H1 (cell line): ENCODE data around the gene PLCL2. TPM values are rescaled to one million over a fixed set of nuclear protein-coding genes. Genes with fewer than 3 reads are reported as not detected.

Source experiments
- CTCF ChIA-PET: fragments of 300-600 bp; sonication (Branson Sonifier 250); formaldehyde crosslinking; loops from one replicate; lab custom pipeline; 2021; ENCODE audit not compliant: partially characterized antibody; lab: Charles Lee
- POLR2A ChIA-PET: fragments of 300-600 bp; sonication (Branson Sonifier 250); formaldehyde crosslinking; loops from one replicate; lab custom pipeline; 2021; ENCODE audit warnings: inconsistent platforms; ENCODE audit not compliant: partially characterized antibody; lab: Charles Lee
- DNase-seq, 2 experiments: peaks; one replicate each; pipeline versions ENCODE4 v3.0.0 to v3.0.0-alpha.2; 2010 to 2022; ENCODE audit warnings: low spot score in 2 of 2, low read depth in 1 of 2, mixed read lengths in 1 of 2
- FAIRE-seq: peaks from 2 replicates; lab custom pipeline; 2011; peaks lifted over from hg19 to GRCh38; lab: Jason Lieb, UNC
- H2AFZ ChIP-seq: 2 replicates; pipeline ENCODE4 v1.8.1; 2012; ENCODE audit warnings: low read length, inconsistent platforms
- H2AK5ac ChIP-seq: 2 replicates; pipeline ENCODE4 v1.6.1; 2013; ENCODE audit warnings: low read depth, low read length
- H2BK120ac ChIP-seq: replicated peaks from 2 replicates; pipeline ENCODE3; 2013; ENCODE audit warnings: low read depth, low read length, inconsistent platforms
- H2BK12ac ChIP-seq: 2 replicates; pipeline ENCODE4 v1.6.1; 2013; ENCODE audit warnings: low read depth, low read length
- H2BK15ac ChIP-seq: 2 replicates; pipeline ENCODE4 v1.6.1; 2013; ENCODE audit warnings: low read length
- H2BK20ac ChIP-seq: 2 replicates; pipeline ENCODE4 v1.6.1; 2013; ENCODE audit warnings: low read length
- H2BK5ac ChIP-seq: 2 replicates; pipeline ENCODE4 v1.6.1; 2013; ENCODE audit warnings: low read depth, low read length
- H3K14ac ChIP-seq: 2 replicates; pipeline ENCODE4 v1.6.1; 2013; ENCODE audit warnings: inconsistent platforms; ENCODE audit not compliant: insufficient read length
- H3K18ac ChIP-seq: 2 replicates; pipeline ENCODE4 v1.6.1; 2013; ENCODE audit warnings: low read length; ENCODE audit errors: extremely low read depth
- H3K23ac ChIP-seq: 2 replicates; pipeline ENCODE4 v1.6.1; 2013; ENCODE audit warnings: inconsistent platforms; ENCODE audit not compliant: insufficient read length
- H3K23me2 ChIP-seq: 2 replicates; pipeline ENCODE4 v1.6.1; 2013; ENCODE audit warnings: low read depth, low read length
- H3K27ac ChIP-seq: 2 replicates; pipeline ENCODE4 v1.6.1; 2011; ENCODE audit warnings: low read depth, low read length, inconsistent platforms
- H3K27me3 ChIP-seq, 4 experiments: replicated peaks in 1 of 4; 1 replicate in 1 of 4; 2 replicates in 3 of 4; pipeline versions ENCODE4 v1.6.1 to v1.8.1; 2011 to 2013; ENCODE audit warnings: low read length in 3 of 4, mild to moderate bottlenecking in 3 of 4, inconsistent platforms in 2 of 4, mixed read lengths in 2 of 4, moderate library complexity in 1 of 4; ENCODE audit not compliant: control insufficient read depth in 3 of 4, insufficient read depth in 3 of 4; ENCODE audit errors: extremely low read depth in 1 of 4
- H3K36me3 ChIP-seq, 4 experiments: 2 replicates each; pipeline versions ENCODE4 v1.6.1 to v1.8.1; 2011 to 2013; ENCODE audit warnings: mild to moderate bottlenecking in 4 of 4, low read length in 3 of 4, moderate library complexity in 2 of 4, control low read depth in 1 of 4, inconsistent platforms in 1 of 4; ENCODE audit not compliant: insufficient read depth in 4 of 4, control insufficient read depth in 2 of 4
- H3K4ac ChIP-seq: replicated peaks from 2 replicates; pipeline ENCODE3; 2013; ENCODE audit warnings: low read length, low read depth, mixed read lengths, inconsistent platforms; ENCODE audit not compliant: insufficient read length
- H3K4me1 ChIP-seq, 4 experiments: replicated peaks in 1 of 4; 1 replicate in 1 of 4; 2 replicates in 3 of 4; pipeline versions ENCODE4 v1.6.1 to v1.8.1; 2011 to 2013; ENCODE audit warnings: low read length in 3 of 4, inconsistent platforms in 2 of 4, mixed read lengths in 1 of 4; ENCODE audit not compliant: insufficient read depth in 4 of 4, control insufficient read depth in 3 of 4
- H3K4me2 ChIP-seq, 2 experiments: 2 replicates each; pipeline versions ENCODE4 v1.6.1 to v1.8.1; 2011 to 2013; ENCODE audit warnings: low read depth in 2 of 2, low read length in 2 of 2, control low read depth in 1 of 2, inconsistent platforms in 1 of 2, mild to moderate bottlenecking in 1 of 2; ENCODE audit not compliant: insufficient read depth in 1 of 2
- H3K4me3 ChIP-seq, 4 experiments: fragments of 200-600, 300-600 bp in 1 of 4; sonication (generic), shearing (Covaris generic), sonication (Bioruptor Twin) in 1 of 4; 2 replicates each; pipeline versions ENCODE4 v1.5.1 to v1.8.1; 2011 to 2016; ENCODE audit warnings: low read length in 4 of 4, low read depth in 3 of 4, control low read depth in 2 of 4, inconsistent platforms in 2 of 4, mild to moderate bottlenecking in 2 of 4, mixed read lengths in 1 of 4, moderate library complexity in 1 of 4; ENCODE audit not compliant: insufficient read depth in 2 of 4; ENCODE audit errors: extremely low read depth in 1 of 4
- H3K56ac ChIP-seq: replicated peaks from 2 replicates; pipeline ENCODE3; 2013; ENCODE audit warnings: low read depth, mild to moderate bottlenecking, mixed read lengths, low read length, inconsistent platforms; ENCODE audit not compliant: insufficient read length
- H3K79me1 ChIP-seq: 2 replicates; pipeline ENCODE4 v1.6.1; 2013; ENCODE audit warnings: low read depth, low read length, control low read depth
- H3K79me2 ChIP-seq, 2 experiments: 2 replicates each; pipeline versions ENCODE4 v1.6.1 to v1.8.1; 2012 to 2013; ENCODE audit warnings: low read length in 2 of 2, mild to moderate bottlenecking in 2 of 2, inconsistent platforms in 1 of 2; ENCODE audit not compliant: insufficient read depth in 2 of 2, control insufficient read depth in 1 of 2
- H3K9ac ChIP-seq, 4 experiments: replicated peaks in 1 of 4; 1 replicate in 1 of 4; 2 replicates in 3 of 4; pipeline versions ENCODE4 v1.6.1 to v1.8.1; 2011 to 2013; ENCODE audit warnings: low read depth in 3 of 4, low read length in 3 of 4, control low read depth in 2 of 4, mild to moderate bottlenecking in 2 of 4, moderate library complexity in 2 of 4, inconsistent platforms in 1 of 4; ENCODE audit errors: extremely low read depth in 1 of 4
- H3K9me3 ChIP-seq, 2 experiments: 2 replicates each; pipeline versions ENCODE4 v1.6.1 to v1.8.1; 2012 to 2013; ENCODE audit warnings: mild to moderate bottlenecking in 2 of 2, moderate library complexity in 2 of 2, control low read depth in 1 of 2, inconsistent platforms in 1 of 2, low read depth in 1 of 2, low read length in 1 of 2, mixed read lengths in 1 of 2; ENCODE audit not compliant: insufficient read depth in 2 of 2
- H4K20me1 ChIP-seq, 2 experiments: replicated peaks in 1 of 2; 2 replicates each; pipeline versions ENCODE3 to v1.8.1; 2011 to 2013; ENCODE audit warnings: inconsistent platforms in 2 of 2, low read length in 2 of 2, mild to moderate bottlenecking in 1 of 2; ENCODE audit not compliant: insufficient read depth in 2 of 2, control insufficient read depth in 1 of 2
- H4K5ac ChIP-seq: 2 replicates; pipeline ENCODE4 v1.6.1; 2013; ENCODE audit warnings: low read length, low read depth, mixed read lengths, inconsistent platforms; ENCODE audit not compliant: insufficient read length
- H4K8ac ChIP-seq: 2 replicates; pipeline ENCODE4 v1.8.0; 2013; ENCODE audit warnings: mild to moderate bottlenecking, moderate library complexity, low read length, inconsistent platforms; ENCODE audit not compliant: insufficient read depth; ENCODE audit errors: extremely low read depth
- H4K91ac ChIP-seq: replicated peaks from 2 replicates; pipeline ENCODE3; 2013; ENCODE audit warnings: low read length, mixed read lengths, inconsistent platforms; ENCODE audit not compliant: insufficient read length
- BACH1 ChIP-seq: IDR thresholded peaks from 2 replicates; pipeline ENCODE4 v1.6.1; 2012; ENCODE audit warnings: low read length, improper control_type of control experiment
- CBX8 ChIP-seq: fragments of 300-800, 300-1000 bp; sonication (generic); IDR thresholded peaks from 2 replicates; pipeline ENCODE4 v1.7.1; 2016; ENCODE audit warnings: low read depth, low read length, borderline replicate concordance
- CTBP2 ChIP-seq: IDR thresholded peaks from 2 replicates; pipeline ENCODE4 v1.7.0; 2011; ENCODE audit warnings: borderline replicate concordance, mild to moderate bottlenecking, moderate library complexity, mixed read lengths, low read length; ENCODE audit not compliant: insufficient read depth, insufficient read length
- GABPA ChIP-seq: IDR thresholded peaks from 2 replicates; pipeline ENCODE4 v1.6.1; 2011; ENCODE audit warnings: mild to moderate bottlenecking, low read length, moderate library complexity, borderline replicate concordance; ENCODE audit not compliant: insufficient read depth
- HDAC2 ChIP-seq, 2 experiments: fragments of 300-600 bp in 1 of 2; sonication (generic) in 1 of 2; IDR thresholded peaks; 2 replicates each; pipeline ENCODE4 v1.6.1; 2011 to 2012; ENCODE audit warnings: low read depth in 2 of 2, low read length in 2 of 2, mild to moderate bottlenecking in 2 of 2, moderate library complexity in 2 of 2, borderline replicate concordance in 1 of 2, inconsistent platforms in 1 of 2
- HDAC6 ChIP-seq: IDR thresholded peaks from one replicate; pipeline ENCODE4 v1.7.1; 2012; ENCODE audit warnings: low read depth, mild to moderate bottlenecking, inconsistent platforms, low read length, moderate library complexity
- POLR2AphosphoS5 ChIP-seq: IDR thresholded peaks from 2 replicates; pipeline ENCODE4 v1.6.1; 2011; ENCODE audit warnings: low read depth, low read length
- RFX5 ChIP-seq: IDR thresholded peaks from 2 replicates; pipeline ENCODE4 v1.6.1; 2011; ENCODE audit warnings: low read depth, low read length, improper control_type of control experiment, borderline replicate concordance
- TAF7 ChIP-seq: optimal IDR thresholded peaks from 2 replicates; pipeline ENCODE3; 2011; ENCODE audit warnings: low read depth, mild to moderate bottlenecking, inconsistent platforms, low read length, moderate library complexity, borderline replicate concordance
- WGBS, 2 experiments: shearing (Covaris generic) in 1 of 2; methylation state at CpG; one replicate each; pipeline versions ENCODE4 v1.1.6 to v1.1.7; 2013 to 2015; ENCODE audit warnings: low lambda C conversion rate in 2 of 2, mixed read lengths in 2 of 2, inconsistent platforms in 1 of 2, low coverage in 1 of 2, missing lambda C conversion rate in 1 of 2; ENCODE audit not compliant: insufficient replicate concordance in 2 of 2, insufficient coverage in 1 of 2, insufficient read length in 1 of 2; ENCODE audit errors: extremely low coverage in 1 of 2, missing lambda C conversion rate in 1 of 2; 5-methylcytosine and 5-hydroxymethylcytosine counted together
- polyA plus RNA-seq, 7 experiments: library from polyadenylated mRNA; depleted of rRNA in 3 of 7; stranded (reverse) in 5 of 7; unstranded in 2 of 7; fragments of >200 nt in 5 of 7; fragments of 200-250 nt in 2 of 7; gene quantifications; 1 replicate in 5 of 7; 2 replicates in 1 of 7; 4 replicates in 1 of 7; pipeline versions ENCODE4 v1.2.1 to v1.2.3, GENCODE V29; 2011 to 2013; ENCODE audit warnings: missing spikeins in 2 of 7, mixed read lengths in 2 of 7
- total RNA-seq: library from RNA; stranded (reverse); fragmentation: NEBNext Ultra II Directional; extraction: Animal tissue kit (Norgen Biotek cat#: 25700); gene quantifications from 2 replicates; pipeline ENCODE4 v1.2.1, GENCODE V29; 2021
- TF ChIP-seq, protein P1 (sequence below): IDR thresholded peaks from 2 replicates; pipeline ENCODE4 v1.6.1; 2012; ENCODE audit warnings: inconsistent platforms

PLCL2 gene
- total and polyA plus RNA-seq, 2 of the 8 experiments (the other 6 are each of a cell fraction or from before 2014, with no cell fraction given): 3.5 to 6.8 TPM

DNA sequence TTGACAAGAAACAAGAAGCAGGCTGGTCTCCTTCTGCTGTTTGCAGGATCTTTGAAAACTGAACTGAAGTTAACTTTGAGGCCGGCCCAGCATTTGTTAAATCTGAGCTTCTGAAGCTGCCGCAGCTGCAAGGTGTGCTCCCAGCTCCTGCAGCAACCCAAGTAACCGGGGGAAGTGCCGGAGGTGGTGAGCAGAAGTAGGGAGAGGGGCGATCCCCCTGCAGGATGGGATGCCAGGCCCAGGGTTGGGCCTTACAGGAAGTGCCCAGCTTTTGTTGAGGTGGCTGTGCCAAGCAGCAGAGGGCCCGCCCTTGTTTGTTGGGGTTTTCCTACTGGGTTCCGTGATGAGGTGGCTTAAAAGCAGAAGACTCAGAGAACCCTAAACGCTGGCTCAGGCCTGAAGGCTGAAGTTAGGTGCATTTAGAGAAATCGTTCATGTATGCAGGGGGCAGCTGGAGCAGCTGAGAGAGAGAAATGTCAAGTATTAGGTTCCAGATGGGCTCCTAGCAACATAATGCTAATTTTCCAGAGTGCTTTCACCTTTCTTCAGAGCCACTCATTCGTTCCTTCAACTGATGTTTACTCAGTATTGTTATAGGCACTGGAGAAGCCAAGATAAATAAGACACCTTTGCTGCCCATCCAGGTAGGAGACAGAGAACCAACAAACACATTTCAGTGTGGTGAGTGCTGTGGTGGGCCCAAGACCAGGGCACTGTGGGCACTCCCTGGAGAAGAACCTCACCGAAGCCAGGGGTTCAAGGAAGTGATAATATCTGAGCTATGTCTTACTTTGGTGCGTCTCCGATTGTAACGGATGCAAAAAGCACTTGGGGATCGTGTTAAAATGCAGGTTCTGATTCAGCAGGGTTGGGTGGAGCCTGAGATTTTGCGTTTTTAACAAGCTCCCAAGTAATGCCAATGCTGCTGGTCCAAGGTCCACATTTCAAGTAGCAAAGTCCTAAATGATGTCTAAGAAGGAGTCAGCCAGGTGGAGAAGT is 42.2 kb upstream of the PLCL2 start:
- Histone ChIP-seq H3K27me3 (no peaks in the 10 kb centered on the region), H3K79me2 (no peaks in the 10 kb centered on the region), H3K4me3 (no peak overlapping the region), H3K18ac (no peak overlapping the region), H4K8ac (no peak overlapping the region), H4K20me1 (no peaks in the 10 kb centered on the region), H3K14ac (no peak overlapping the region), H2BK12ac (no peak overlapping the region), H3K79me1 (no peaks in the 10 kb centered on the region), H3K4me2 (no peak overlapping the region), H2AFZ (peak overlapping the region; percentile 42), H3K4me1 (peaks cover 0 to 11% (median 5%) of the 10 kb centered on the region in 4 experiments; a peak in 3 of 7 replicates), H3K4ac (no peak overlapping the region), H3K9ac (peak overlapping the region in 1 of 4 experiments; percentile 7; a peak in 1 of 7 replicates), H3K36me3 (no peaks in the 10 kb centered on the region), H3K9me3 (no peaks in the 10 kb centered on the region), H2BK15ac (no peak overlapping the region), H4K91ac (no peak overlapping the region), H2BK120ac (no peak overlapping the region), H4K5ac (no peak overlapping the region), H2BK20ac (peak overlapping the region; percentile 43; the same call in 1 of the 2 replicates), H3K27ac (no peak overlapping the region), H2AK5ac (0 out of 2 replicates have a peak overlapping the region, but pooled peaks have one; percentile 10), H3K23me2 (no peaks in the 10 kb centered on the region), H3K56ac (no peak overlapping the region), H3K23ac (no peak overlapping the region), H2BK5ac (no peak overlapping the region)
- 83% methylated on average over 16 of the region's 16 CpGs; no CpG with 5 or more reads in 1 of the 2 experiments for WGBS, 2 experiments
- DNase-seq (peak in 1 of 2 experiments; percentile 53), FAIRE-seq (peak; percentile 13)
- POLR2A ChIA-PET: no interaction called here
- CTCF ChIA-PET: interaction anchor here (0.7 to 1.3 kb wide), 6 partner anchors 19 to 194 kb away, joined by 3 to 4 read pairs (median 3); no protein-coding TSS in a partner anchor
- no peak for TF ChIP-seq GABPA
- no peak for TF ChIP-seq CTBP2
- no peak for TF ChIP-seq TAF7
- no peak for TF ChIP-seq HDAC2 (IDR thresholded peaks at IDR 0.05; ENCODE audit: borderline replicate concordance in 1 of 2, low read depth in 2 of 2, low read length in 2 of 2)
- TF ChIP-seq CBX8: no peak
- no peak for TF ChIP-seq BACH1
- TF ChIP-seq, protein P1, sequence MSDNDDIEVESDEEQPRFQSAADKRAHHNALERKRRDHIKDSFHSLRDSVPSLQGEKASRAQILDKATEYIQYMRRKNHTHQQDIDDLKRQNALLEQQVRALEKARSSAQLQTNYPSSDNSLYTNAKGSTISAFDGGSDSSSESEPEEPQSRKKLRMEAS: no peak
- no peak for TF ChIP-seq HDAC6
- TF ChIP-seq RFX5: no peak
- TF ChIP-seq POLR2AphosphoS5: no peak
